Adipocyte (in vitro differentiated cells): ENCODE measurements around the gene MSMB.
"Not testable (repeated sequence)": the region's sequence is repeated elsewhere in the genome, so short reads cannot be mapped to it uniquely, and the experiment has no call there.

Experiments
- DNase-seq: peaks from one replicate; pipeline ENCODE4 v3.0.0-alpha.2; 2015; ENCODE audit warnings: low read depth
- H3K27me3 ChIP-seq: replicated peaks from 2 replicates; pipeline ENCODE4 v1.7.0; 2013; ENCODE audit warnings: mild to moderate bottlenecking, low read length, moderate library complexity; ENCODE audit not compliant: control insufficient read depth, insufficient read depth
- H3K36me3 ChIP-seq: 2 replicates; pipeline ENCODE4 v1.7.0; 2013; ENCODE audit warnings: low read length, mild to moderate bottlenecking, moderate library complexity; ENCODE audit not compliant: control insufficient read depth, insufficient read depth, severe bottlenecking
- H3K4me1 ChIP-seq: 2 replicates; pipeline ENCODE4 v1.7.0; 2013; ENCODE audit warnings: mild to moderate bottlenecking, low read length, moderate library complexity; ENCODE audit not compliant: control insufficient read depth, insufficient read depth
- H3K4me3 ChIP-seq: 2 replicates; pipeline ENCODE4 v1.7.0; 2013; ENCODE audit warnings: mild to moderate bottlenecking, low read length, moderate library complexity
- H3K9ac ChIP-seq: 2 replicates; pipeline ENCODE4 v1.7.0; 2013; ENCODE audit warnings: mild to moderate bottlenecking, low read length, moderate library complexity
- H3K9me3 ChIP-seq: 2 replicates; pipeline ENCODE4 v1.7.0; 2013; ENCODE audit warnings: mild to moderate bottlenecking, low read length, moderate library complexity; ENCODE audit not compliant: control insufficient read depth

Gene MSMB

DNA sequence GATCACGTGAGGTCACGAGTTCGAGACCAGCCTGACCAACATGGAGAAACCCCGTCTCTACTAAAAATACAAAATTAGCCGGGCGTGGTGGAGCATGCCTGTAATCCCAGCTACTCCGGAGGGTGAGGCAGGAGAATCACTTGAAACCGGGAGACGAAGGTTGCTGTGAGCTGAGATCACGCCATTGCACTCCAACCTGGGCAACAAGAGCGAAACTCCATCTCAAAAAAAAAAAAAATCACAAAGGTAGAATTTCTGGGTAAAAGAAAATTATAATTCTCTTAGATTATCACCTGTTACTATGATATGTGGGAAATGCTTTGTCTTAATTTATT is 3.4 kb upstream of the MSMB start:
- H3K9me3 ChIP-seq, H3K9ac ChIP-seq, H3K36me3 ChIP-seq, H3K4me1 ChIP-seq, H3K4me3 ChIP-seq, DNase-seq: not testable (repeated sequence)
- H3K27me3 ChIP-seq = peaks cover 59% of the 10 kb centered on the region

DNA sequence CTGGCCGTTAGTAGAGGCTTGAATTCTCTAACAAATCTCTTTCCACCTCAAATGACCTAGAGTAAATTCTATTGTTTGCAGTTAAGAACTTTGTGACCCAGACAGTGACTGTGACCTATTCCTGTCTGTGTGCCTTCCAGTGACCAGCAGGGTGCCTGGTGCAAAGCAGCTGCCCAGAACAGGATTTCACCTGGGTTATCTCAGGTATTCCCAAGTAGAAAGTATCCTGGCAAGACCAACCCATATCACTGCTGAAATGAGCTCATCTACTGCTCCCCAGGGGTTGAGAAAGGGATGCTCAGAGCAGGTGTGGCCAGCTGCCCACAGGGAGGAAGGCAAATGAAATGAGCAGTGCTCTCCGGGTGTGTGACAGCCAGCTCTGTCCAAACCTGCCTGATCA is 2.1 kb upstream of the MSMB start:
- DNase-seq = no peak
- H3K9ac ChIP-seq = no peak overlapping the region
- no peaks in the 10 kb centered on the region for H3K4me1 ChIP-seq
- no peak overlapping the region for H3K4me3 ChIP-seq
- H3K36me3 ChIP-seq = no peaks in the 10 kb centered on the region
- H3K27me3 ChIP-seq = peaks cover 50% of the 10 kb centered on the region
- no peaks in the 10 kb centered on the region for H3K9me3 ChIP-seq

DNA sequence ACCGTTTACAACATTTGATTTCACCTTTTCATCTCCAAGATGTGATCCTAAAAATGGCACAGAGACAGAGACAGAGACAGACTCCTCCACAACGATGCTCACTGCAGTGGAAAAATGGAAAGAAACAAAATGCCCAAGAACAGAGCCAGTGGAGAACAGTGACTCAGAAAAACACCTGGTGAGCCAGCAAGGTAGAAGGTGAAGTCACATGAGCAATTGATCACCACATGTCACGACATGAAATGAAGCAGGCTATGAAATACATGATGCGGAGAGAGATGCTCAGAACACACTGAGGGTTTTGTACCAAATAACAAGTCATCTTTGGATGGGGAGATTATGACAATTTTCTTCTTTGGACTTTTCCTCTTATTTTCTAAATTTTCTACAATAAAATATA is 3.5 kb downstream of the MSMB start:
- DNase-seq = no peak
- H3K9me3 ChIP-seq = no peaks in the 10 kb centered on the region
- H3K4me1 ChIP-seq = no peaks in the 10 kb centered on the region
- H3K27me3 ChIP-seq = peaks cover 30% of the 10 kb centered on the region
- no peak overlapping the region for H3K9ac ChIP-seq
- H3K36me3 ChIP-seq = no peaks in the 10 kb centered on the region
- H3K4me3 ChIP-seq = no peak overlapping the region

- no peaks in the 10 kb centered on the region for H3K9me3 ChIP-seq
- DNase-seq = no peak
- no peaks in the 10 kb centered on the region for H3K4me1 ChIP-seq
- H3K4me3 ChIP-seq = no peak overlapping the region
- H3K9ac ChIP-seq = no peak overlapping the region
- H3K36me3 ChIP-seq = no peaks in the 10 kb centered on the region
- peaks cover 17% of the 10 kb centered on the region for H3K27me3 ChIP-seq
These were observed 6.1 kb downstream of the MSMB start for GRCh38 chr10:46040004-46040403.

DNA sequence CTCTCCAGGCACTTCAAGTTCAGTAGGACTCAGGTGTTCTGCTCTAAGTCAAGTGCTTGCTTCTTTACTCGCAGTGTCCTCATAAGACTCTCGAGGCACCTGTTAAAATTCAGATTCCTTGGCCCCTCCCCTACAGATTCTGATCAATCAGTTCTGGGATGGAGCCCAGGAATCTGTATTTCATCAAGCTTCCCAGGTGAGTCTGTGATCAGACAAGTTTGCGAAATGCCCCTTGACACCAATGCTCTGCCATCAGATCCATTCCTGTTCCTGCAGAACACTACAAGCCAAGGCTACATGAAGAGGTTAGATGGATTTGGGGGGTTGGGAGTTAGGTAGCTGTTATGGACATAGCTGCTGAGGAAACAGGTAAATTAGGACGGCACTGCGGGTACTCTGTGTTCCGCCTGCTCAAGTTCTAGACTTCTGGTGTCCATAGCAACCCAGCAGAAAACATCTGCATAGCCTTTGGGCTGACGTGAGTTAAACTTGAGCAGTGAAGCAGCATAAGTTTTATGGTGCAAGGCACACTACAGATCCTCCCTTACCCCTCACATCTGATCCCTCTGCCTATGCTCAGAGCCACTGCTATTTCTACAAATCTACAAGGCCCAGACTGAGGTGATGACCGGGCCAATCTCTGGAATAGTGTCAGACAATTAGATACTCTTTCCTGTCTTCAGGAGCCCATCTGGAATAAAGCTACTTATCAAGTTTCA is 8.8 kb downstream of the MSMB start:
- no peaks in the 10 kb centered on the region for H3K9me3 ChIP-seq
- DNase-seq = no peak
- no peak overlapping the region for H3K9ac ChIP-seq
- H3K4me1 ChIP-seq = no peaks in the 10 kb centered on the region
- H3K4me3 ChIP-seq = no peak overlapping the region
- H3K36me3 ChIP-seq = no peaks in the 10 kb centered on the region
- H3K27me3 ChIP-seq = peaks cover 9% of the 10 kb centered on the region

DNA sequence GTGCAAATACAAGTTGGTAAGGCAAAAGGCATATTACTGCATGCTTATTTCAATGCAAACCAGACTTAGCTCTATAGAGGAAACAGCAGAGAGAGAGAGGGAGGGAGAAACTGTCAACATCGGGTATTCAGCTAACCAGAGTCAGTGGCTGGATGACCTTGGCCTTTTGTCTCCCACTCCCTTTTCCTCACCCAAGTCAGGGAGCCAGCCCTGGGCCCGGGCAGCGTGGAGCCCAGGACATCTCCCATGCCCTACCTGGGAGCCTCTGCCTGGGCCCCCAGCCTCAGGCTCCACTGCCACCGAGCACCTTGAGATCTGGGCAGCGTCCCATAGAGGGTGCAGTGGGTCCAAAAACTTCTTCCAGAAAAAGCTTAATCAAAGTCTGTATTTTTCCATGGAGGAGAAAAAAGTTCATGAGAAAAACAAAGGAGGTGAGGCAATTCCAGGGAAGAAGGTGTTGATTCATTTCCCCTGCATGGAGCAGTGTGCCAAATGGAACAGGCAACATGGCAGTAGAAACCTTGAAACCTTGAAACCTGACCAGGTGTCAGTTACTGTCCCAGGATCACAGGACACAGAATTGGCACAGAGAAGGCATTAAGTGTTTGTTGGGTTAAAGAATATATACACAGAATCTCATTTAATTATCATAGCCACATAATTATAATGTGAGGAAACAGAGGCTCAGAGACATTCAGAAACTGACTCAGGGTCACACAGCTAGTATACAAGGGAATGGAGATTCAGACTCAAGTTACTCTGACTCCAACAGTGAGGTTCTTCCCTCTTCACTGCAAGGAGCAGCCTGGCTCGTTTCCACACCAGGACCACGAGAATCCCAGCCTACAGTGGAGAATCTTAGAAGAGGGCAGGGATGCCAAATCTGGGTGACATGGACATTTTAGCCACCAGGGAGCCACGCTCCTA is 9.9 kb downstream of the MSMB start:
- no peaks in the 10 kb centered on the region for H3K4me1 ChIP-seq
- no peak for DNase-seq
- H3K4me3 ChIP-seq = no peak overlapping the region
- H3K27me3 ChIP-seq = peaks cover 6% of the 10 kb centered on the region
- no peaks in the 10 kb centered on the region for H3K36me3 ChIP-seq
- H3K9ac ChIP-seq = no peak overlapping the region
- H3K9me3 ChIP-seq = no peaks in the 10 kb centered on the region

GRCh38 chr10:46033602-46034011 is 12.5 kb downstream of the MSMB start:
- Histone ChIP-seq H3K27me3 (peaks cover 3% of the 10 kb centered on the region), H3K36me3 (no peaks in the 10 kb centered on the region), H3K9ac (no peak overlapping the region), H3K4me3 (no peak overlapping the region), H3K9me3 (no peaks in the 10 kb centered on the region), H3K4me1 (peaks cover 14% of the 10 kb centered on the region)
- DNase-seq = peak; percentile 35

DNA sequence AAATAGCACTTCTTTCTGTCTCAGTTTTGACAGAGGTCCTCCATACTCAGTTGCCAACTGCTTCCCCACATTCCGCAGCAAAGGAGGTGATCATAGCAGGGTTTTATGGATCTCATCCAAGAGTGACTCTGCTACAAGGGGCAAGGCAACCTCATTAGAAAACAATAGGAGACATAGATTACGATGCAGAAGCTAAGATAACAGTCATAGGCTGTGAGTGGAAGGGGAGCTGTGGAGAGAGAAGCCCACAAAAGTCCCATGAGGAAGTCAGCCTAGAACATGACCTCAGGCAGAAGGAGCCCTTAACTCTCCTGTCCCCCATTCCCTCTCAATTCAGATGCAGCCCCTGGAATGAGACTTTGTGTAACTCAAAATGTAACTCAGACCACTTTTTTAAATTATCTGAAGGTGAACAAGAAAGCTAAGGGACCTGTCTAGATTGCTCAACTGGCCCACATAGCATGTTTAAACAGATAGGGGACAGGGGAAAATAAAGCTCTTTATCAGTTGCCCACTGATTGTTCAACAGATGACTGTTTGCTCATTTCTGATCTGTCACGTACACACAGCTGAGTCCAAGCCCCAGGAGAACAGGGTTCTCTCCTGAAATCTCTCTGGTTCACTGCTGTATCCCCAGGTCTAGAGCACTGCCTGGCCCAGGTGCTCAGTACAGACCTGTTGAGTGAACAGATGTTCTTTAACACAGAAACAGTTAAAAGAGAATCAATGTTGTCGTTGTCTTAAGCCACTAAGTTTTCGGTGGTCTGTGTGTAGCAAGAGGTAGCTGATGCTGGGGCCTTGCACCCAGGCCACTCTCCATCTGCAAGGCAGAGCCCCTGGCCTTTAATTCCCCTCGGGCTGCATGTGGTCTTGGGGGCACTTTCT is 14.2 kb downstream of the MSMB start:
- H3K9ac ChIP-seq = no peak overlapping the region
- no peaks in the 10 kb centered on the region for H3K27me3 ChIP-seq
- peaks cover 31% of the 10 kb centered on the region for H3K4me1 ChIP-seq
- H3K4me3 ChIP-seq = no peak overlapping the region
- H3K9me3 ChIP-seq = no peaks in the 10 kb centered on the region
- no peak for DNase-seq
- H3K36me3 ChIP-seq = no peaks in the 10 kb centered on the region

GRCh38 chr10:46030091-46030937 is 15.8 kb downstream of the MSMB start, which contains the start of gene NCOA4:
Gene NCOA4, minus strand, starts transcription at chr10:46030623. Its CDS starts 13,943 bp downstream, at chr10:46016680.
- Histone ChIP-seq H3K36me3 (no peaks in the 10 kb centered on the region), H3K9me3 (no peaks in the 10 kb centered on the region), H3K9ac (peak within 1 kb of the TSS; percentile 96), H3K27me3 (no peaks in the 10 kb centered on the region), H3K4me3 (peak within 1 kb of the TSS; percentile 90), H3K4me1 (peaks cover 47% of the 10 kb centered on the region)
- DNase-seq = peak; percentile 100

DNA sequence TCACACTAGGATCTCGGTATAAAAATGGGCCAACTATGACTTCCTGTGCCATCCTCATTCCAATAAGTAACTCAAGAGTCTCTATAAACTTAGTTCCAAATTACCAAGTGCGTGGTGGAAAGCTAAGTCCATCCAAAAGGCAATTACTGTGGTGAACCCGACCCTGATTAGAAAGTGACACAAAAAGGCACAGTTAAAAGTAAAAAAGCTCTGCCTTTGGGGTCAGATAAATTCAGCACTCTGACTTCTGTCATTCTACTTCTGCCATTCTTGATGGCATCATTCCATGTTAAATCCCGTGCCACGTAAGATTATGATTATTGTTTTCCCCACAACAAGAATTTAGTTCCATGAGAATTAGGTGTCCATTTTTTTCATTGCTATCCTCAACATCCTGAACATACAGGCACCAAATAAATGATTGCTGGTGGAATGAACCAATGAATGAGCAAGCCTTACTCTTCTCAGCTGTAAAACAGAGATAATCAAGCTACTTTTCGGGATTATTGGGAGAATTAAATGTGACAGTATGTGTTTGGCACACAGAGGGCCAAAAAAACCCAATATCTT is 16.5 kb downstream of the MSMB start:
- Histone ChIP-seq H3K9ac (peak overlapping the region; percentile 96), H3K9me3 (no peaks in the 10 kb centered on the region), H3K4me3 (peak overlapping the region; percentile 90), H3K27me3 (no peaks in the 10 kb centered on the region), H3K4me1 (peaks cover 54% of the 10 kb centered on the region), H3K36me3 (no peaks in the 10 kb centered on the region)
- peak; percentile 19 for DNase-seq
